NCI-H774 (cell line): ENCODE results near the gene TMEM135.

Source experiments
- DNase-seq: peaks from one replicate; lab custom pipeline; 2025; lab: John Stamatoyannopoulos, UW

The TMEM135 gene

GRCh38 chr11:87194985-87195820 lies 157.5 kb downstream of the TMEM135 start:
- DNase-seq: no peak

- DNase-seq: no peak
These were observed 160.6 kb downstream of the TMEM135 start for GRCh38 chr11:87198266-87198881.

- no peak for DNase-seq
These were observed 163.6 kb downstream of the TMEM135 start for GRCh38 chr11:87201376-87201775.

GRCh38 chr11:87203907-87204602 lies 166.3 kb downstream of the TMEM135 start:
- no peak for DNase-seq

GRCh38 chr11:87212891-87213290 lies 175.2 kb downstream of the TMEM135 start:
- DNase-seq: no peak

GRCh38 chr11:87213444-87213843 lies 175.7 kb downstream of the TMEM135 start:
- no peak for DNase-seq

- DNase-seq: no peak
These were observed 177.5 kb downstream of the TMEM135 start for GRCh38 chr11:87215236-87215635.

- no peak for DNase-seq
These were observed 181.5 kb downstream of the TMEM135 start for GRCh38 chr11:87219266-87219665.

- DNase-seq: no peak
These were observed 186.1 kb downstream of the TMEM135 start for GRCh38 chr11:87223816-87224215.

- DNase-seq: no peak
These were observed 186.8 kb downstream of the TMEM135 start for GRCh38 chr11:87224486-87224885.

GRCh38 chr11:87228820-87229219 lies 191.1 kb downstream of the TMEM135 start:
- no peak for DNase-seq

GRCh38 chr11:87230995-87231394 lies 193.3 kb downstream of the TMEM135 start:
- DNase-seq: no peak

- DNase-seq: no peak
These were observed 194.6 kb downstream of the TMEM135 start for GRCh38 chr11:87232320-87232719.

GRCh38 chr11:87235366-87235765 lies 197.6 kb downstream of the TMEM135 start:
- DNase-seq: no peak

GRCh38 chr11:87236368-87236767 lies 198.6 kb downstream of the TMEM135 start:
- no peak for DNase-seq

GRCh38 chr11:87239001-87239400 lies 201.3 kb downstream of the TMEM135 start:
- DNase-seq: no peak

- DNase-seq: no peak
These were observed 201.8 kb downstream of the TMEM135 start for GRCh38 chr11:87239531-87239930.

GRCh38 chr11:87251560-87251959 lies 213.8 kb downstream of the TMEM135 start:
- DNase-seq: no peak

- DNase-seq: no peak
These were observed 215.1 kb downstream of the TMEM135 start for GRCh38 chr11:87252869-87253268.

- no peak for DNase-seq
These were observed 216.8 kb downstream of the TMEM135 start for GRCh38 chr11:87254562-87254961.

- DNase-seq: no peak
These were observed 217.9 kb downstream of the TMEM135 start for GRCh38 chr11:87255589-87255988.

GRCh38 chr11:87256694-87257340 lies 219.1 kb downstream of the TMEM135 start:
- no peak for DNase-seq
